ENCODE results near the gene STK33.

Gene STK33

GRCh38 chr11:8415195-8415594, 178.8 kb downstream of the STK33 start:
- DNase-seq (ENCODE audit: low read depth): no peak

DNA sequence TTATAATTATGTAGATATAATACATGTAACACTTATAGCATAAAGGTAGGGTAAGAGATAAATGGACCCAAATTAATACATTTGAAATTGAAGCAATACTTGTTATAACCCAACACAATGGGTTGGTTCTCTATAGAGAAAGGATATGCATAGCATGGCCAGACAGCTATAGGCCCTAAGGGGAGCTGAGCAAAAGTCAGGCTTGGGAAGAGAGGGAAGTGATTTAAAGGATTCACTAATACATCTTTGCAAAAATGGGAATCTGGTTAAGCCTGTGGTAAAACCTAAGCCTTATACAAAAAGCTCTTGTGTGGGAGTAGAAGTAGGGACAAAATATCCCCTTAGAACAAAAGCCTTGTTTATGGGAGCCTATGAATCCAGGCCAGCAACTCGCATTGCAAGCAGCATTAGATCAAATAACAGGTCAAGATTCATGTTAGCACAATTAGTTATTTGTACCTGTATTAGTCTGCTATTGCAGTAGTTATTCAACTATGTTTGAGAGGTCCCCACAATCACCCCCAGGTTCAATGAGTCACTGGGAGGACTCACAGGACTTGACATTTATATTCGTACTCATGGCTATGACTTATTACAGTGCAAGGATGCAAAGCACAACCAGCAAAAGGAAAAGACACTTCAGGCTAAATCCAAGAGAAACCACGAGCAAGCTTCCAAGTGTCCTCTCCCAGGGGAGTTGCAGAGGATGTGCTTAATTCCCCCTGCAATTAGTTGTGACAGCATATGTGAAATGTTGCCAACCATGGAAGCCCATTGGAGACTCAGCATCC, 185.7 kb downstream of the STK33 start:
- DNase-seq (ENCODE audit: low read depth): no peak

DNA sequence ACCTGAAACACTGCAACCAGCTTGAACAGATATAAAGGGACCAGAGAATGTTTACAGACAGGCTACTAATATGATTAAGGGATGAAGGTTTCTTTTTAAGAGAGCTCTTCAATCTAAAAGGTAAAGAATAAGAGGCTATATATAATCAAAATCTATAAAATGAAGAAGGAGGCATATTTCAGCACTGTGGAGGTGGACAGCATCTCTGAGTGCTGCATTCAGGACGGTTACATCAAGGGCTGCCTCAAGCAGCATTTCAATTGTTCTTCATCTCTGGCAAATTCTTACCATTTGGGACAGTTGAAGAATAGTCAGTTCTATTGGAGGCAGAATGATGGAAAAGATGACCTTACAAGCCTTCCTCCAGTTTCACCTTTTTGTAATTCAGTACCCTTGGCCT, 190.7 kb downstream of the STK33 start:
- no peak for DNase-seq (ENCODE audit: low read depth)

DNA sequence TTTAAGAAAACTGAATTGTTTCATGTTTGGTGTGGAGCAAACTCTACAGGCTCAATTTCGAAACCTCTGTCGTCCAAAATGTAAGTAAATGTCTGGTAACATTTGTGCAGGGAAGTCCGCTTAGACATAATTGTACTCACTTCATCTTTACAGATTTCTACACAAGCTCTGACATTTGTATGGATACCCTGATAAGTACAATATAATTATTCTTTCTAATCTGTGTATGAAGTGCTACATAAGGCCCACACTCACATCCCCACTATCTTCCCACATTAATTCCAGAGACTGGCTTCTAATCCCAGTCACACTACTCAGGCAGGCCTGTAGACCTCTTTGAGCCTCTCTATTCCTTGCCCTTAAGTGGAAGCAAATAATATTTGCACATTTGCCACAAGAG, 201.1 kb downstream of the STK33 start:
- no peak for DNase-seq (ENCODE audit: low read depth)

- DNase-seq (ENCODE audit: low read depth): no peak
Observed at GRCh38 chr11:8392166-8392565, 201.9 kb downstream of the STK33 start.

- DNase-seq (ENCODE audit: low read depth): no peak
Observed at GRCh38 chr11:8390851-8391612, 203.0 kb downstream of the STK33 start.

DNA sequence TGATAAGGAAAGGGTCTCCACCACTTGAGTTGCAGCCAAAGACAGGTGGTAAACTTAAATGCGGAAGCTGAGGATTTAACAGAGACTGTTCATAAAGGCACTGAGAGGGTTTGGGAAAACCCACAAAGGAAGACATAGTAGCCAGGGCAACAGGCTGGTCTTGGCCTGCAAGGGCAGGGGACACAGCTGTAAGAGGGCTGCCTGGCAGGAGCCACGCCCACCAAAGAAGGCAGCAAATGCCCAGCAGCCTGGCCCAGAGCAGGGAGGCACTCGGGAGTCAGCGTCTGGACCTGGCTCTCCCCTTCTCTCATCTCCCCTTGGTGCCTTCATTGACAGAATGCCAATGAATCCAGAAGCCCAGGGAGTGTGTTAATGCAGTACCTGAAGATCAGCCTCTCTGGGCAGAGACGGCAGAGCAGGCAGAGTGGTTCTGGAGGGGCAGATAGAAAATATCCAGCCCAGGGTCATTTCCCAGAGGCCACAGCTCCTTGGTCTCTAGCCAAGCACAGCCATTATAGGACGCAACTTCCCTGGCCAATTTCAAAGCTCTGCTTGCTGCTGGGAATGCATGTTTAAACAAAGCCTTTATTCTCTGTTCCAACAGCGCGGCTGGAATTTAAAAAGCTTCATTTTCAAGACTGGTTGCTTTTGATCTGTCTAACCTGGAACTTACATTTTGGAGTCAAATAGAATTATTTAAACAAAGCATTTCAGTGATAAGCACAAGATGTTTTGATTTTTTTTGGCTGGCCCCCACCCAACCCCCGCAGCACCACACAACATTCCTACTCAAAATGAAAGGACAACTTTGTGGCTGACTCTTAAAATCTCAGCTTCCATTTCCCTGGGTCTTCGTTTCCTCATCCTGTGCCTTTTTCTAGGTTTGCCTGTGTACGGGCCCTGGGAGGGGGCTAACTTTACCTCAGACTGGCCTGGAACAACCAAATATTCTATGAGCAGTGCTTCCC, 204.7 kb downstream of the STK33 start:
- DNase-seq (ENCODE audit: low read depth): no peak

DNA sequence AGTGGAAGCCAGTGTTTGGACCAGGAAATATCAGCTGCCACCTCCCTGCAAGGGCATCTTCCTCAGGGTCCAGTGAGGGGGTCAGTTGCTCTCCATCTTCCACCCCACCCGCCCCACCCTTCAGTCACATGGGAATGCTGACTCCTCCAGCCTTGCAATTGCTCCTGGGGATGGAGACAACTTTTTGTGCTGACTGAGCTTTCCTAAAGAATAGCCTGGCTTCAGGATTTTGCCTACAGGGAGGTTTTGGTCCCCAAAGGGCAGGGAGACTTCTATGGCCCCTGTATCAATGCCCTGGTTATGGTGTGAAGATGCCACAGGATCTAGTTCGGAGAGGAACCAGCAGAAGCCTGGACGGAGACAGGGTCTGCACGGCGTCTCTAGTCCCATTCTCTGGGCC, 206.3 kb downstream of the STK33 start:
- DNase-seq (ENCODE audit: low read depth): no peak

GRCh38 chr11:8387141-8387540, 206.9 kb downstream of the STK33 start:
- no peak for DNase-seq (ENCODE audit: low read depth)

- no peak for DNase-seq (ENCODE audit: low read depth)
Observed at GRCh38 chr11:8386134-8386864, 207.7 kb downstream of the STK33 start.

GRCh38 chr11:8384199-8384821, 209.7 kb downstream of the STK33 start:
- DNase-seq (ENCODE audit: low read depth): no peak

DNA sequence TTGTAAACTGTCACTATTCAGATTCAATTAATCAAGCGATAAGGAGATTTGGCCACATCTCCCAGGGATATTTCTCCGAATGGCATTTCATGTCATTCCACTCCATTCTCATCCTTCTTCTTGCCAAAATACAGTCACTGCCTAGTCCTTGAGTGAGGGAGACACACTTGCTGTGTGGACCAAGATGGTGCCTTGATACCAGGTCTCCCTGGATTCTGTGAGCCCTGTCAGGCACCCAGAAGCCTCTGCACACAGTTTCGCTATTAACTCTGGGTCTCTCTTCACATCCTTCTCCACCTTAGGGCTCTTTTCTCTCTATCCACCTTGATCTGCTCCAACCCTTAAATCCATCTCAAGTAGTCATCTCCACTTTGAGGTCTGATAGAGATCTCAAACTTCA, 210.4 kb downstream of the STK33 start:
- DNase-seq (ENCODE audit: low read depth): no peak

DNA sequence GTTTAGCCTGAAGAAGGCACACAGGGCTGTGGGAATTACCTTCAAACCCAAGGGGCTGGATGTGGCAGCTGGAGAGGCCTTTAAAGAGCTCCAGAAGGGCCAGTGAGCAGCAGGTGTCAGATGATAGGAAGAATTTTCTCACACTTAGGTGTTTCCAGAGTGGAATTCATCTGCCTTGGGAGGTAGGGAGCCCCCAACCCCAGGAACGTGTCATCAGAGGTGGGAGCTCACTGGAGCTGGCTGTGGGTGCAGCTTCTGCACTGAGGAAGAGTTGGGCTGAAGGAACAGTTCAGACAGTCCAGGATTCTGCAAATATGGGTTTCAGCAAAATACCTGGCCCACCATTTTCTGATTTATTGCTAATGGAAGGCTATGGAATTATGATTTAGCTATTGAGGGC, 210.8 kb downstream of the STK33 start:
- DNase-seq (ENCODE audit: low read depth): no peak

- DNase-seq (ENCODE audit: low read depth): no peak
Observed at GRCh38 chr11:8382436-8383053, 211.5 kb downstream of the STK33 start.

DNA sequence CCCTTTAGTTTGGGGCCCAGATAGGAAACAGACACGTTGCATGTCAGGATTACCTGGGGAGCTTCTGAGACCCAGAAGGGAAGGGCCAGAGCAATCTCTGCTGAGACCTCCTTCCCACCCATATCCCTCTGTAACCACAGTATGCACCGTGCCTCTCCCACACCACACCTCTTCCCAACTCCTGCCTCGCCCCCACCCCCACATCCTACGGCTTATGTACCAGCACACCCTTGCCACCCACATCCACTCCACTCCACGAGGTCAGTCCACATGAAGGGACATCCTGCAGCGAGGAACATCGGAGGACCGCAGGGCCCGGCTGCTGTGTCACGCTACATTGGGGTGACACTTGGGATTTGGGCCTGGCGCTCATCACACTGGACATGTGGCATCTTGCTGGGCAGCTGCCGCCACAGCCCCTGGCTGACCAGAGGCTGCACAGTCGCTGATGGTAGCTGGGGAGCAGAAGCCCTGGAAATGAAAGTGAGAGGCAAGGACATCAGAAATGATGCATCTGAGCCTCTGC, 212.1 kb downstream of the STK33 start:
- DNase-seq (ENCODE audit: low read depth): no peak

GRCh38 chr11:8381343-8381742, 212.7 kb downstream of the STK33 start:
- DNase-seq (ENCODE audit: low read depth): no peak

DNA sequence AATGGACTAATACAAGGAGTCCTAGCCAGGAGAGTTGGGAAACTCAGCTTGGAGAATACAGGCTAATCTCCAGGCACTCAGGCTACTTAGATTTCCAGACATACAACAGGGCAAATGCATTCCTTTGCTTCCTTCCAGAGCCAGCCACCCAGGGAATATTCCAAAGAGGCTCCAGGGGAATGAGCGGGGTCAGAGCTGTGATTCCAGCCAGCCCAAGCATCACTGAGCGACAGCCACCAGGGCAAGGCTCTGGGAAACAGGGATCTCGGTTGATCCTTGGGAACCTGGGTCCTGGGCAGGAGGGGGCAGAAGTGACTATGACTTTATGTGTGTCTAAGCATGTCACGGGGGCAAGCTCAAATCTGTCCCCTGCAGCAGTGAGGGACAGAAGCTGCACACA, 218.1 kb downstream of the STK33 start:
- DNase-seq (ENCODE audit: low read depth): no peak

DNA sequence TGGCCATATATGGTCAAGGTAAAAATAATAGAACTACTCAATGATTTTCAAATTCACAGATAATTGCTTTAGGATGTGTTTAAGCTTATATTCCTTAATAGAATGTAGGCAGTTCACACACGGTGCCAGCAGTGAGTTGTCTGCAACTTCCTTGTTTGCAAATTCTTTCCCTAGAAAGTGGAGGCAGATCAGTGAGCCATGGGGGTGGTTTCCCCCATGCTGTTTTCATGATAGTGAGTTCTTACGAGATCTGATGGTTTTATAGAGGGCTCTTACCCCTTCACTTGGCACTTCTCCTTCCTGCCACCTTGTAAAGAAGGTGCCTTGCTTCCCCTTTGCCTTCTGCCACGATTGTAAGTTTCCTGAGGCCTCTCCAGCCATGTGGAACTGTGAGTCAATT, 218.6 kb downstream of the STK33 start:
- DNase-seq (ENCODE audit: low read depth): no peak

DNA sequence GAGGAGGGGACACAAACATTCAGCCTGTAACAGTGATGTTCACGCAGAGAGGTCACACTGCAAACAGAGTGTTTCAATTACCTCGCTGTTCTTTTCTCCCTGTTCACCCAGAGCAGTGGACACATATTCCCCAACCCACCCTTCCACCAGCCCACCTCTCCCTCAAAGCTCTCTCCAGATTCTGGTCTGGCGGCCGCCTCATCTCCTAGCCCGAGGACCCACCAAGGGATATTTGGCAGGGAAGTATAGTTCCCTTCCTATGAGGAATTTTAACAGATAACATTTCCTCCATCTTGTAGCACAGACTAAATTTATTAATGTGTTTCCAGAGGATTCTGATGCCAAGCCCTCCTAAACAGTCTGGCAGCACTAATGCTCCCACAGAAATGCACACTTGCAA, 219.3 kb downstream of the STK33 start:
- no peak for DNase-seq (ENCODE audit: low read depth)
